NOMO-1 (cell line): ENCODE data around the gene NKX3-2.
A peak's percentile ranks its signal among the peaks of the same experiment; 100 is the strongest.

Experiments used
- DNase-seq, 2 experiments: peaks; one replicate each; lab custom pipeline; 2025; ENCODE audit not compliant: unreplicated experiment in 2 of 2; lab: John Stamatoyannopoulos, UW

The NKX3-2 gene

DNA sequence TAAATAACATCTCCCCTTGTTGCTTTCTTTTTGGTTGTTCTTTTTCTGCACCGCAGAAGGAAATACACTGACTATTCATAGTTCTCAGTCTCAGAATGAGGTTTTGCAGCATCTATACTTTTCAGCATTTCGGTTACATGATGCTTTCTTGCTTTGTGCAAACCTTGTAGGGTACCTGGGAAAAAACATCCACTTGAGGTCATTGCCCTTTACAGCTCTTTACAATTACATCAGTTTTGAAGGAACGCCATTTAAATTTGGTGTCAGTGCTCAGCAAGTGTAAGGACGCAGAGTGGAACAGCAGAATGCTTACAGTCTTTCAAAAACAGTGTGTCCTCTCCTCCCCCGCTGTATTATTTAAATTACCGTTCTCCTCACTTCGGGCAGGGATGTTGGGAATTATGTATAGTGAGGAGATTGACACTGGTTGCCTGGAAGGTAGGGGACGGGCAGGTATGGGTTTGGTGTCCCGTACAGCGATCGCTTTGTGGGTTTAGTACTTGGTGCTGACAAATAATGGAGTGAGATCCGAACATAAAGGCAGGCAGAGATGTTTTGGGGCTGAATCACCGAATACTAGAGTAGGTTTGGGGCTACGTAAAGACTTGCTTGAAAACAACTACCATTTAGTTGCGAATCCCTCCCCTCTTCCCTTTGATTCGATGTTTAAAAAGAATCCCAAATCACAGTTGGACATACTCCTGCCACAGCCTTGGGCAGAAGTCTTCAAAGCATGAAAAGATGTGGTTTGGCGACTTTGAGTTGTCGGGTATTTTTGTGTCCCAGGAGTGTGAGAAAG lies 2.0 kb upstream of the NKX3-2 start:
- no peak for DNase-seq

- DNase-seq: no peak
Observed at GRCh38 chr4:13545394-13545808, 1.1 kb upstream of the NKX3-2 start.

- DNase-seq: peak; percentile 78 to 81
Observed at GRCh38 chr4:13544606-13545393, 492 bp upstream of the NKX3-2 start.

- no peak for DNase-seq
Observed at GRCh38 chr4:13543032-13543838, 1.1 kb downstream of the NKX3-2 start.

- no peak for DNase-seq
Observed at GRCh38 chr4:13542577-13543031, 1.7 kb downstream of the NKX3-2 start.

DNA sequence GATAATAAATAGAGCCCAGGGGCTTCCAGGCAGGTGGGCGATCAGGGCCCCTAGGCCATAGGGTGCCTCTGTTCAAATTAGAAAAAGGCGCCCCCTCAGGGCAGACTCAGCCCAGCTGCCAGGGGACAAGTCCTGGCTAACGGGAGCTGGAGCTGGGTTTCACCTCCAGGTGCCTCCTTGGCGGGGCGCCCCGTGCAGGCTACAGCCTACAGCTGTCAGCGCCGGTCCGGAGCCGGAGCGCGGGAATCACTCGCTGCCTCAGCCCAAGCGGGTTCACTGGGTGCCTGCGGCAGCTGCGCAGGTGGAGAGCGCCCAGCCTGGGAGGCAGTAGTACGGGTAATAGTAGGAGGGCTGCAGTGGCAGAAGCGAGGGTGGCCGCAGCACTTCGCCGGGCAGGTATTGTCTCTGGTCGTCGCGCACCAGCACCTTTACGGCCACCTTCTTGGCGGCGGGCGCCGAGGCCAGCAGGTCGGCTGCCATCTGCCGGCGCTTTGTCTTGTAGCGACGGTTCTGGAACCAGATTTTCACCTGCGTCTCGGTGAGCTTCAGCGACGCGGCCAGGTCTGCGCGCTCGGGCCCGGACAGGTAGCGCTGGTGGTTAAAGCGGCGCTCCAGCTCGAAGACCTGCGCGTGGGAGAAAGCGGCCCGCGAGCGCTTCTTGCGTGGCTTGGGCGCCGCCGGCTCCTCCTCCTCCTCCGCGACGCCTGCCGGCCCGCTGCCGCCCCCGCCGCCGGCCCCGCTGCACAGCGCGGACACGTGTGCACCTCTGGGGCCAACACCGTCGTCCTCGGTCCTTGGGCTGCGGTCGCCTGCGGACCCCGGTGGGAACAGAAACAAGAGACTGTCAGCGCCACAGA lies 2.4 kb downstream of the NKX3-2 start:
- DNase-seq: no peak

DNA sequence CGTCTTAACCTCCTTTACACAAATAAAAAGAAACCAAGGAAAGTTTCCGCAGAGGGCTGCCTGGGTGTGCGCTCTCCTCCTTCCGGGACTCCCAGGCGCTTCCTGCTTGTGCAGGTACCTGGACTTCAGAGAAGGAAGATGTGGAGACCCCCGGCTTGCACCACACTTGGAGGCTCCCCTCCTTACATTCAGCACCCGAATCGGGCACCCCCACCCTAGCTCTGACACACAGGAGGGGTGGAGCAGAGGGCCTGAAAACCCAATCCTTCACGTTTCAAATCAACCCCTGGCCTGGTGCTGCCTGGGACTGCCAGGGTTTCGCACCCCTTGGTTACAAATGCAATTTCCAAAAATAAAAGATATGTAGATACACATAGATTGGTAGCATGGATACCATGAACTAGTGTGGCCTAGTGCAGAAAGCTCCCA lies 3.1 kb downstream of the NKX3-2 start:
- no peak for DNase-seq

DNA sequence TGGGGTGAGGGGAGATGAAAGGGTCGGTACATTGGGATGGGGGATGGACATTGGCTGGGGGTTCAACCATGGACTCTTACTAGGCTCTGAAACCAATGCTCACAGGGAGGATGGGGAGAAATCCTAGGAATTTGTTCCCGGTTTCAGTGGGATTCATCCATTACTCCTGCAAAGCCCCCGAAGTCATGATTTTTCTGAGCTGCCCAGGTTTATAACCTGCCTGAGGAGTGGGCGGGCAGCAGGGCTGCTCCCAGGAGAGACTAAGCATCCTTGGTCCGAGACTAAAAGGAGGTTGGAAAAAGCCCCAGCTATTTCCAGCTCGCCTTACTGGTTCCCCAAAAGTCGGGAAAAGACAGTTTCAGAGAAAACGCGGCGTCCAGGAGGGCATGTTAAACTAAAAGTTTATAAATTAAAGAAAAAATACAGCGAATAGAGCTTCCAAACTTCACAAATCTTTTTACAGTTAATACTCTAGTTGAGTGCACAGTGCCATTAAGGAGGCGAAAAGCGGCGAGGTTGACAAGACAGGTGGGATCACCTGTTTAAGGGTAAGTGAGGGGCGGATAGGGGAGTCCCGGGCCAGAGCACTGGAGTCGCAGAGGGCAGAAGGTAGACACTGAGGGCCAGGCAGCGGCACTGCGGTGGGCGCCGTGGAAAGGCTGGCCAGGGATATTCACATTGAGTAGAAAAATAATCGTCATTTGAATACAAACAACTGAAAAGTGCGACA lies 3.7 kb downstream of the NKX3-2 start:
- no peak for DNase-seq

- no peak for DNase-seq
Observed at GRCh38 chr4:13539619-13540445, 4.5 kb downstream of the NKX3-2 start.

GRCh38 chr4:13539047-13539618 lies 5.2 kb downstream of the NKX3-2 start:
- no peak for DNase-seq

DNA sequence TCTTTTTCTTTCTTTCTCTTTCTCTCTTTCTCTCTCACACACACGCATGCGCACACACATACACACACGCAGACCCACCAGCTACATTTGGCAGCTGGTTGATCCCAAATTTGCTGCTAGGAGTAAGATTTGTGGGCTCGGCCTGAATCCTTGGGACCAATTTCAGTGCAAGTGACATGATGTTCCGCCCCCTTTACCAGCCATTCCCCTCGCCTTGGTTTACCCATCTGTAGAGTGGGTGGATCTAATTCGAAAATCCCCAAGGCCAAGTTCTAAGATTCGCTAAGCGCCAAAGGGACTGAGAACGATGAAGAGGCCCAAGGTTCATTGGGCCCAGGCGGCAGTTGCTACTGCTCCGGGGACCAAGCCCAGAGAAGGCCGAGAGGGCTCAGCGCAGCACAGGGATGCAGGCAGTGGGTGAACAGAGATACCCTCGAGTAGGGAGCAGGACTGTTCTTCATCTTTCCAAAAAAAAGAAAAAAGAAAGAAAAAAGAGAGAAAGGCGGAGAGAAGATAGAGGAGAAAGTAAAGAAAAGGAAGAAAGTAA lies 5.8 kb downstream of the NKX3-2 start:
- DNase-seq: no peak

- DNase-seq: no peak
Observed at GRCh38 chr4:13537832-13538177, 6.5 kb downstream of the NKX3-2 start.

- no peak for DNase-seq
Observed at GRCh38 chr4:13537011-13537831, 7.1 kb downstream of the NKX3-2 start.

- DNase-seq: no peak
Observed at GRCh38 chr4:13536607-13537006, 7.7 kb downstream of the NKX3-2 start.

DNA sequence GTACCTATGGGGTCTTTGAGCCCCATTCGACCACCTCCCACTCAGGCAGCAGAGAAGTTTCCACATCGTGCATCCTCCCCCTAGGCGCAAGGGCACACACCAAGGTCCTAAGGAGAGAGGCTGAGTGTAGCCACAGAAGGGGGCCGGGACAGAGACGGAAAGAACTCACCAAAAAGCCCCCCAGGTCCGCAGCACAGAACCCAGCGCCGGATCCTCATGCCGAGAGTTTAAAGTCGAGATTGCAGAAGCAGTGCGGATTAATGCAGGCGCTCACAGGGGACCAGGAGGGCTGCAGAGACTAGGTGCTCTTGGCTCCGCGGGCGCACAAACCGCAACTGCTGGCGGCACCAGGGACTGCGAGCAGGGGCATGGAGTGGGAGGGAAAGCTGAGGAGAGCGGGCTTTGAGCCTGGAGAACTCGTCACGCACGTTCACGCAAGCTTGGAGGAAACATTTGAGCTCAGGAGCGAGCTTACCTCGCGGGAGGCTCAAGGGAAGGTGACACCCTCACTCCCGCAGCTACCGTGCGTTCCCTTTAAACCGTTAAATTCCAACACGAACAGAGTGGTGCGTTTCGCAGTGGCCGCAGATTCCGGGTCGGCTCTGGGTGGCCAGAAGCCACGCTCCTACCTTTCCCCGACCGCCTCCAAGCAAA lies 8.5 kb downstream of the NKX3-2 start:
- DNase-seq: no peak

DNA sequence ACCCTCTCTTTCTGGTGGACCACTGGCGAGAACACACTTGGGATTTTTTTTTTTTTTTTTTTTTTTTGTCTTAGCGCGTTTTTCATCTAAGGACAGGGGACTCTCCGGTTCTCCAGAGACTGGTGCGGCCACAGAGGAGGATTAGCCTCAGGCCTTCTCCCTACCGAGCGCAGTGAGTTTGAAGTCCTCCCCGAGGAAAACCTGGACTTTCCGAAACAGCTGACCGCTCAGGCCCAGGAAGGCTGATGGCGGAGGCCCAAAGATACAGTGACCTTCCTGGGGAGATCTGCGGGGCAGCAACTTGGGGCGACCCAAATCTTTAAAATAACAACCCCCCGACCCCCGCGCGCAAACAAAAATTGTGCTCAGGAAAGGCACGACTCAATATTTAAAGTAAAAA lies 9.2 kb downstream of the NKX3-2 start:
- no peak for DNase-seq
